Suprapubic skin (tissue), 4 donors: ENCODE results near the gene SERBP1. TPM values are rescaled to one million over a fixed set of nuclear protein-coding genes. Genes with fewer than 3 reads are reported as not detected.

Experiments
- DNase-seq, 2 donors: peaks; one replicate each; pipeline ENCODE4 v3.0.0-alpha.2; 2019; ENCODE audit warnings: low spot score in 2 of 2
- H3K27ac ChIP-seq: fragments of 200-600 bp; sonication (generic); one replicate; pipeline ENCODE4 v1.5.1; 2019
- H3K27me3 ChIP-seq: fragments of 200-600 bp; sonication (generic); one replicate; pipeline ENCODE4 v1.5.1; 2019
- H3K36me3 ChIP-seq: fragments of 200-600 bp; sonication (generic); one replicate; pipeline ENCODE4 v1.5.1; 2019
- H3K4me1 ChIP-seq: fragments of 200-600 bp; sonication (generic); one replicate; pipeline ENCODE4 v1.5.1; 2019
- H3K4me3 ChIP-seq: fragments of 200-600 bp; sonication (generic); one replicate; pipeline ENCODE4 v1.5.1; 2019; ENCODE audit warnings: mild to moderate bottlenecking
- H3K9me3 ChIP-seq: fragments of 200-600 bp; sonication (generic); one replicate; pipeline ENCODE4 v1.5.1; 2019
- CTCF ChIP-seq, 2 donors: fragments of 200-600 bp in 1 of 2; fragments of 450-650 bp in 1 of 2; sonication (generic) in 1 of 2; IDR thresholded peaks; one replicate each; pipeline ENCODE4 v1.5.1; 2016 to 2019; ENCODE audit warnings: antibody characterized with exemption in 2 of 2, mild to moderate bottlenecking in 1 of 2, moderate library complexity in 1 of 2
- EP300 ChIP-seq: sonication (generic); formaldehyde crosslinking; IDR thresholded peaks from one replicate; pipeline ENCODE4 v1.6.1; 2017; ENCODE audit warnings: antibody characterized with exemption
- POLR2A ChIP-seq, 2 donors: fragments of 450-650 bp; IDR thresholded peaks; one replicate each; pipeline ENCODE4 v1.6.1; 2017; ENCODE audit warnings: antibody characterized with exemption in 2 of 2, mild to moderate bottlenecking in 2 of 2, moderate library complexity in 2 of 2
- POLR2AphosphoS5 ChIP-seq, 3 donors: sonication (generic); formaldehyde crosslinking; IDR thresholded peaks; one replicate each; pipeline ENCODE4 v1.6.1; 2017; ENCODE audit warnings: antibody characterized with exemption in 3 of 3
- WGBS: methylation state at CpG from one replicate; pipeline ENCODE4 v1.1.5; 2018; 5-methylcytosine and 5-hydroxymethylcytosine counted together
- total RNA-seq, 4 donors: library from RNA; depleted of rRNA; stranded (reverse); fragments of >200 nt; gene quantifications; one replicate each; pipeline ENCODE4 v1.1.0, GENCODE V29; 2016

Gene SERBP1
- total RNA-seq, 4 donors from 2014 or later, result 188 to 330 (median 233) TPM

DNA sequence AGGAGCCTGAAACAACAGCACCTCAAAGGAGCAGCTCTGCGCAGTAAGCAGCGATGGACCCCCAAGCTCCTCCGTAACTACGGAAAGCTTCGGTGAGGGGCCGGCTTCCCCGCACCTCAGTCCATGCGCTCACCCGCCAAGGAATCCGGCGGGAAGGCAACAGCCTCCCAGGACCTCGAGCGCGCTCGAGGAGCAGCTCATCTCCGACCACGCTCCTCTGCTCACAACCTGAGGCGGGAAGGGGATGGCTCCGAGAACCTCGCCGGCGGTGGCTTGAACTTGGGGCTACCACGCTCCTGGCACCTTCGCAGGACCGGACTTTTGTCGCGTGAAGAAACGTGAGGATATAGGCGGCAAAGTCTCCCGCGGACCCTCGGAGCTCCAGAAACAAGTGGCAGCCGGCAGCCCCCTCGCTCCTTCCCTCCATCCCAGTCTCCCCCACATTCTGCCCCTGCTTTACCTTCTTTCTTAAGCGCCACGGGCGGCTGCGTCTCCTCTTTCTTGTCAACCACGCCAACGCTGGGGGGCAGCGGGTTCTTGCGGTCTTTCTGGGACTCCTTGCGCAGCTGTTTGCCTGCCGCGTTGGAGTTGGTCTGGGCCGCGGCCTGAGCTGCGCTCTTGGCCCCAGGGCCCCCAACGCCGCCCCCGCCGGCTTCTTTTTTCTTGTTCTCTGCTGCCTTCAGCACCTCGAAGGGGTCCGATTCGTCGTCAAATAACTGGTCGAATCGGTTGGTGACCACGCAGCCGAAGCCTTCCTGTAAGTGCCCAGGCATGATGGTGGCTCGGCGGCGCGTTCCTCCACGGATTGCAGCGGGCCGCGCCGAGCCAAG is 459 bp downstream of the SERBP1 start:
- DNase-seq, result peak; percentile 77 to 80
- under 1% methylated on average over 43 of the region's 69 CpGs for WGBS
- H3K4me1 ChIP-seq, result peaks cover 43% of the 10 kb centered on the region

GRCh38 chr1:67429011-67429527 is 1.1 kb downstream of the SERBP1 start:
- WGBS, result 0% methylated on average over 16 of the region's 25 CpGs
- H3K4me3 ChIP-seq, result peak overlapping the region; percentile 90
- no peaks in the 10 kb centered on the region for H3K9me3 ChIP-seq
- H3K27me3 ChIP-seq, result no peaks in the 10 kb centered on the region
- DNase-seq, result no peak
- TF ChIP-seq POLR2AphosphoS5 (IDR thresholded peaks at IDR 0.05) (no peak), EP300 (no peak), CTCF (IDR thresholded peaks at IDR 0.05) (no peak), POLR2A (IDR thresholded peaks at IDR 0.05) (no peak)
- H3K4me1 ChIP-seq, result peaks cover 43% of the 10 kb centered on the region
- peaks cover 20% of the 10 kb centered on the region for H3K36me3 ChIP-seq
- peak overlapping the region; percentile 93 for H3K27ac ChIP-seq

More for the DNA sequence above, 459 bp downstream of the SERBP1 start:
- TF ChIP-seq POLR2A (IDR thresholded peaks at IDR 0.05), result no peak
- no peak for TF ChIP-seq EP300
- no peak for TF ChIP-seq POLR2AphosphoS5 (IDR thresholded peaks at IDR 0.05)
- TF ChIP-seq CTCF (IDR thresholded peaks at IDR 0.05), result no peak
- no peaks in the 10 kb centered on the region for H3K9me3 ChIP-seq
- H3K4me3 ChIP-seq, result peak overlapping the region; percentile 90
- H3K27me3 ChIP-seq, result no peaks in the 10 kb centered on the region
- peak overlapping the region; percentile 93 for H3K27ac ChIP-seq
- H3K36me3 ChIP-seq, result peaks cover 14% of the 10 kb centered on the region

DNA sequence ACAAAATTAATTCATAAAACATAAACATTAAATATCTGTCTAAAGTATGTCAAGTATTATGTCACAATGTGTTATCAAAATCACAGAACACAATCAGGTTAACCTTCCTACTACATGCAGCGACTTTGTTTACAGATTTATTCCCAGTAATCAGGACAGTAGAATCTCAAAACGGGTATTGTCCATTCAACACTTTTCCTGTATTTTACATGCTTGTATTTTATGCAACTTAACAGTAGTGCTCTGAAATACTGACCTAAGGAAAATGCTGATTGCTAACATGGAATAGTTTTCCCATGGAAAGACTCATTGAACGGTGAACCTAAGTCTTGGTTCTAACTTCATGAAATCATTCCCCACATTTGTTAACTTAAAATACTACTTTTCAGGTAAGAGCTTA is 2.3 kb downstream of the SERBP1 start:
- Histone ChIP-seq H3K4me1 (peaks cover 38% of the 10 kb centered on the region), H3K9me3 (no peaks in the 10 kb centered on the region), H3K4me3 (peak overlapping the region; percentile 90), H3K27ac (no peak overlapping the region), H3K27me3 (no peaks in the 10 kb centered on the region), H3K36me3 (peaks cover 31% of the 10 kb centered on the region)
- 6% methylated on average over 3 of the region's 3 CpGs for WGBS
- TF ChIP-seq EP300, result no peak
- no peak for TF ChIP-seq POLR2AphosphoS5 (IDR thresholded peaks at IDR 0.05)
- no peak for TF ChIP-seq CTCF (IDR thresholded peaks at IDR 0.05)
- no peak for TF ChIP-seq POLR2A (IDR thresholded peaks at IDR 0.05)
- no peak for DNase-seq

- TF ChIP-seq POLR2AphosphoS5 (IDR thresholded peaks at IDR 0.05), result no peak
- TF ChIP-seq CTCF (IDR thresholded peaks at IDR 0.05), result no peak
- no peak for TF ChIP-seq POLR2A (IDR thresholded peaks at IDR 0.05)
- TF ChIP-seq EP300, result no peak
- DNase-seq, result no peak
- peaks cover 38% of the 10 kb centered on the region for H3K4me1 ChIP-seq
- H3K27me3 ChIP-seq, result no peaks in the 10 kb centered on the region
- peaks cover 36% of the 10 kb centered on the region for H3K36me3 ChIP-seq
- H3K9me3 ChIP-seq, result no peaks in the 10 kb centered on the region
- 3% methylated on average over 2 of the region's 2 CpGs for WGBS
- H3K27ac ChIP-seq, result no peak overlapping the region
- peak overlapping the region; percentile 90 for H3K4me3 ChIP-seq
These were observed 2.7 kb downstream of the SERBP1 start for GRCh38 chr1:67427465-67427864.

DNA sequence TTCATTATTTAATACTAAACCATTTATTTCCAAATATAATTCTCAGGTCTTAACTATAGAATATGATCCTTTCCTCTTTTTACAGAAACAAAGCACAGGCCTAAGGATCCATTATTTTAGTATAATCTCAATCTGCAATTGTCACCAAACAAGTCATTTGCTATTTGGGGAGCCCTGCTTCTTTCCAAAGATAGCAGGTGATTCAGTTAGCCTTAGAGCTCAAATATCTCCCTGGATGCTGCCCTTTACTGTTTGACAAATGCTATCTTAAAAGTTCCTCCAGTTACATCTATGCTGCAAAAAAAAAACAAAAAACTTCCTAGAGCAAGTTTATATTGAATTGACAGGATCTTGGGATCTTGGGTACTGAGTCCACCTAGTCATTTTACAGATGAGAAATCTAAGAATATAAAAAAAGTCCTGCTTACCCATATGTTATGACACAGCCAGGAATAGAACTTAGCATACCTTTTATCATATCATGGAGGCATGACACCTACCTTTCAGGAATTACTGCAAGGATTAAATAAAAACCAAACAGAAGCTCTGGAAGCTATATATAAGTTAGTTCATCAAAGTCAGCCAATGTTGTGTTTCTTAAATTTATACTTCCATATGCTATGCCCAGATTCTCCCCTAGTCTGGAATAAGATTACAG is 9.2 kb downstream of the SERBP1 start:
- DNase-seq, result no peak
- Histone ChIP-seq H3K27me3 (no peaks in the 10 kb centered on the region), H3K4me3 (no peak overlapping the region), H3K27ac (no peak overlapping the region), H3K9me3 (no peaks in the 10 kb centered on the region), H3K4me1 (peaks cover 14% of the 10 kb centered on the region), H3K36me3 (peaks cover 94% of the 10 kb centered on the region)
- TF ChIP-seq POLR2AphosphoS5 (IDR thresholded peaks at IDR 0.05) (no peak), EP300 (no peak)
